Heart left ventricle (tissue), 16 donors: ENCODE data around the gene CREB3L1. TPM values are rescaled to one million over a fixed set of nuclear protein-coding genes. Genes with fewer than 3 reads are reported as not detected.

ENCODE experiments used
- ATAC-seq, 4 donors: fragments of 200-7000 bp; cut with Tn5 transposase; one replicate each; pipeline ENCODE4 v1.9.1; 2020 to 2022; ENCODE audit warnings: moderate library complexity in 4 of 4, mild to moderate bottlenecking in 3 of 4, moderate number of reproducible peaks in 1 of 4
- DNase-seq, 5 donors: peaks; one replicate each; pipeline ENCODE4 v3.0.0-alpha.2; 2020
- H3K27ac ChIP-seq, 12 donors: fragments of 200-600 bp; sonication (generic) in 4 of 12; one replicate each; pipeline versions ENCODE4 v1.5.0 to v1.8.0; 2016 to 2022; ENCODE audit warnings: mild to moderate bottlenecking in 2 of 12
- H3K27me3 ChIP-seq, 9 donors: fragments of 200-600 bp; sonication (generic) in 2 of 9; one replicate each; pipeline versions ENCODE4 v1.5.1 to v1.8.0; 2016 to 2022; ENCODE audit warnings: mild to moderate bottlenecking in 3 of 9
- H3K36me3 ChIP-seq, 9 donors: fragments of 200-600 bp; sonication (generic) in 2 of 9; one replicate each; pipeline versions ENCODE4 v1.5.0 to v1.8.0; 2018 to 2022; ENCODE audit warnings: mild to moderate bottlenecking in 2 of 9
- H3K4me1 ChIP-seq, 12 donors: fragments of 200-600 bp; sonication (generic) in 4 of 12; one replicate each; pipeline versions ENCODE4 v1.5.0 to v1.8.0; 2016 to 2022; ENCODE audit warnings: mild to moderate bottlenecking in 3 of 12
- H3K4me3 ChIP-seq, 12 donors: fragments of 200-600 bp; sonication (generic) in 4 of 12; one replicate each; pipeline versions ENCODE4 v1.5.0 to v1.8.0; 2017 to 2022; ENCODE audit warnings: mild to moderate bottlenecking in 9 of 12, moderate library complexity in 4 of 12
- H3K9me3 ChIP-seq, 12 donors: fragments of 200-600 bp; sonication (generic) in 4 of 12; one replicate each; pipeline versions ENCODE4 v1.5.0 to v1.8.0; 2016 to 2022; ENCODE audit warnings: mild to moderate bottlenecking in 1 of 12
- CTCF ChIP-seq, 12 donors: fragments of 200-600 bp; sonication (generic) in 4 of 12; IDR thresholded peaks; one replicate each; pipeline versions ENCODE4 v1.5.0 to v1.8.0; 2018 to 2022; ENCODE audit warnings: antibody characterized with exemption in 12 of 12, mild to moderate bottlenecking in 5 of 12
- POLR2A ChIP-seq, 2 donors: fragments of 450-650 bp; IDR thresholded peaks; one replicate each; pipeline ENCODE4 v1.6.1; 2017; ENCODE audit warnings: antibody characterized with exemption in 2 of 2, mild to moderate bottlenecking in 2 of 2, moderate library complexity in 2 of 2
- WGBS, 4 donors: extraction: QIAGEN DNeasy Blood & Tissue Kit in 2 of 4; methylation state at CpG; one replicate each; pipeline versions ENCODE4 v1.1.5 to v1.1.7; 2013 to 2018; 5-methylcytosine and 5-hydroxymethylcytosine counted together
- intact Hi-C, 10 donors: fragments of 100-400 bp; cut with DNase I; formaldehyde crosslinking; loops; one replicate each; pipeline versions ENCODE4 v1.11.1 to v1.14.2; 2022
- polyA plus RNA-seq, 2 donors: library from polyadenylated mRNA; stranded (reverse); fragments of 200-250 nt; gene quantifications; one replicate each; pipeline ENCODE4 v1.2.3, GENCODE V29; 2013
- total RNA-seq, 9 donors: library from RNA; depleted of rRNA in 2 of 9; stranded (reverse); fragments of >200 nt in 2 of 9; fragmentation: NEBNext Ultra II Directional in 3 of 9; extraction: Animal tissue kit (Norgen Biotek cat#: 25700) in 3 of 9; gene quantifications; one replicate each; pipeline versions ENCODE4 v1.1.0 to v1.2.4, GENCODE V29; 2016 to 2023
- donor health status: ischemic (EF 13 %, LVEDD 7.1; RV severe dilation, severe dysfunction).
- donor health status: healthy with polysubstance abuse.
- donor health status: DM: no; HTN: yes; CAD: no.
- donor health status: DM: no; HTN: no; CAD: no.
- donor health status: ischemic (EF 25% LVEDD 6.9; RV normal size, moderate dysfunction).
- donor health status: ischemic (EF 25% LVEDD 5.7; RV mildly dilated, moderate dysfunction).
- donor health status: healthy.
- donor health status: DM: yes; HTN: yes; CAD: no.
- donor health status: ischemic (EF 35%, LVEDD 5.7; RV mildly dilated, moderate dysfunction).
- donor health status: nonischemic (EF 11% LVEDD 7.7; RV severe dilation, severe dysfunction).
- donor health status: DM: yes; HTN: yes; CAD: no.
- donor health status: PGD.
- donor health status: ischemic (EF 29% LVEDD 5.4; RV normal size, mild dysfunction).
- donor health status: nonischemic (EF 23%, LVEDD 6.1; RV moderate dilation, normal function).

CREB3L1 gene
- total and polyA plus RNA-seq, 11 donors = 7.4 to 31.9 (median 23.3) TPM

DNA sequence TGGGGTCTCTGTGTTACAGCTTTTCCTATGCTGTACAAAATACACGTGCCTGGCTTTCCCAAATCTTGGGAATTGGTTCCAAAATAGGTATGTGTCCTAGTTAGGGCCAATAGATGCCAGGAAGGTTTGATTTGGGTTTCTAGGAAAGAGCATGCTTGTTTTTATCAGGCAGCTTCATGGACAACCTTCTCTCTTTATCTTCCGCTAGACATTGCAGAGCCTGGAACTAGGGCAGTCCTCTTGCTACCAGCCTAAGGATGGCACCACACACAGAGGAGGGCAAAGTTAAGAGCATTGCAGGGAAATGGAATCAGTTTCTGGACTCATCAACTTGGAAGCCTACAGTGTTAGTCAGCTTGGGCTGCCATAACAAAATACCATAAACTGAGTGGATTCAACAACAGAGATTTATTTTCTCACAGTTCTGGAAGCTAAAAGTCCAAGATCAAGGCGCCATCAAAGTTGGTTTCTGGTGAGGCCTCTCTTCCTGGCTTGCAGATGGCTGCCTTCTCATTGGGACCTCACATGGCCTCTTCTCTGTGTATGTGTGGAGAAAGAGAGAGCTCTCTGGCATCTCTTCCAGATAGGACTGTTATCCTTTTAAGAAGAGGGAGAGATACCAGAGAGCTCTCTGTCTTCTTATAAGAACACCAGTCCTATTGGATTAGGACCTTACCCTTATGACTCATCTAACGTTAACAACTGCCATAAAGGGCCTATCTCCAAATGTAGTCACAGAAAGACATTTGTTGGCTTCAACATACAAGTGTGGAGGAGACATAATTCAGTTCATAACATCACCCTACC, 27.3 kb upstream of the CREB3L1 start:
- Histone ChIP-seq H3K36me3 (no peaks in the 10 kb centered on the region), H3K27me3 (no peaks in the 10 kb centered on the region), H3K27ac (no peak overlapping the region), H3K4me3 (no peak overlapping the region), H3K9me3 (no peaks in the 10 kb centered on the region), H3K4me1 (peaks cover 0 to 4% (median 0%) of the 10 kb centered on the region in 12 donors)
- no peak for DNase-seq
- intact Hi-C loops = loop anchor here in 1 of 10 donors (10.0 kb wide), 2 partner anchors 285 kb away; no protein-coding TSS in a partner anchor
- TF ChIP-seq CTCF (IDR thresholded peaks at IDR 0.05) (no peak), POLR2A (IDR thresholded peaks at IDR 0.05) (no peak)
- ATAC-seq = no peak
- WGBS, 4 donors = 92 to 96% (median 95%) methylated on average over 4 of the region's 4 CpGs

GRCh38 chr11:46250745-46251052, 26.8 kb upstream of the CREB3L1 start:
- no peaks in the 10 kb centered on the region for H3K9me3 ChIP-seq
- intact Hi-C loops = no loop called here
- 93 to 100% (median 97%) methylated on average over 2 of the region's 2 CpGs for WGBS, 4 donors
- H3K4me1 ChIP-seq = peaks cover 0 to 4% (median 0%) of the 10 kb centered on the region in 12 donors
- H3K27me3 ChIP-seq = no peaks in the 10 kb centered on the region
- no peak overlapping the region for H3K27ac ChIP-seq
- H3K36me3 ChIP-seq = no peaks in the 10 kb centered on the region
- no peak overlapping the region for H3K4me3 ChIP-seq
- DNase-seq = no peak
- no peak for ATAC-seq
- TF ChIP-seq POLR2A (IDR thresholded peaks at IDR 0.05) (no peak), CTCF (IDR thresholded peaks at IDR 0.05) (no peak)

DNA sequence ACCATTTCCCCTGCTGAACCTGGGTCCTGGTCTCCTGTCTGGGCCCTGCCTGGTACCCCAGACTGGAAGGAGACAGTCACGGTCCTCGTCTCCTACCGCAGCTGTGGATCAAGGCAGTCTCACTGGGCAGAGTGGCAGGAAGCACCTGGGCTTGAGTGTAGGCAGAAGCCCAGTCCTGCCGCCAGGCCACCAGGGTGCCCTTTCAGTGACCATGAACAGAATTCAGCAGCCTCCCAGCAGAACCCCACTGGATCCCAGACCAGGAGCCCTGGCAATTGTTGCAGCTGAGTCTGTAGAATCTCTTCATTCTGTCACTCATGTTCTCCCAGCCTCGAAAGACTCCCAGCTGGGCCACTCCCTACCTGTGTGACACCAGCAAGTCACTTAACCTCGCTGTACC, 25.5 kb upstream of the CREB3L1 start:
- DNase-seq (no peak), ATAC-seq (no peak)
- H3K4me1 ChIP-seq = no peaks in the 10 kb centered on the region
- no peak overlapping the region for H3K4me3 ChIP-seq
- no peaks in the 10 kb centered on the region for H3K36me3 ChIP-seq
- TF ChIP-seq POLR2A (IDR thresholded peaks at IDR 0.05) (no peak), CTCF (IDR thresholded peaks at IDR 0.05) (no peak)
- WGBS, 4 donors = 69 to 91% (median 75%) methylated on average over 6 of the region's 6 CpGs
- intact Hi-C loops = no loop called here
- no peaks in the 10 kb centered on the region for H3K27me3 ChIP-seq
- H3K27ac ChIP-seq = no peak overlapping the region
- H3K9me3 ChIP-seq = no peaks in the 10 kb centered on the region

DNA sequence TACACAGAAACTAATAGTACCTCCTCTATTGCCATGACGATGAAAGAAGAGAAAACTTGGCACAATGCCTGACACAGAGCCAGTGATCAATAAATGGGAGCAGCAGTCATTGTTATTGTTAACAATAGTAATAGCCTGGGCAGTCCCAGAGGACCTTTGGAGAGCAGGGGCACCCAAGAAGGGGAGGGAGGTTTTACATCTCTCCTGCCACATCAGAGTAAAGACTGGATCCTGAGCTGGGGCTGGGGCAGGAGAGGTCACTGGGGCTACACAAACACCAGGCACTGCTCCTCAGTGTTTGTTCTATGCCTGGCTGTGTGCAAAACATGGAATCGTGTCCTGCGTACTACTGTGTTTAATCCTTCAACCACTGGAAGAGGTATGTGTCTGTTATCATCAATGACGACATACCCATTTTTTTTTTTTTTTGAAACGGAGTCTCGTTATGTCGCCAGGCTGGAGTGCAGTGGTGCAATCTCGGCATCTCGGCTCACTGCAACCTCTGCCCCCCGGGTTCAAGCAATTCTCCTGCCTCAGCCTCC, 25.0 kb upstream of the CREB3L1 start:
- ATAC-seq = no peak
- 77 to 88% (median 82%) methylated on average over 10 of the region's 10 CpGs for WGBS, 4 donors
- intact Hi-C loops = no loop called here
- Histone ChIP-seq H3K4me1 (no peaks in the 10 kb centered on the region), H3K4me3 (no peak overlapping the region), H3K9me3 (no peaks in the 10 kb centered on the region), H3K36me3 (no peaks in the 10 kb centered on the region), H3K27ac (no peak overlapping the region), H3K27me3 (no peaks in the 10 kb centered on the region)
- no peak for DNase-seq
- TF ChIP-seq POLR2A (IDR thresholded peaks at IDR 0.05) (no peak), CTCF (IDR thresholded peaks at IDR 0.05) (no peak)
